DMS 273 (cell line): ENCODE data around the gene ZBTB40.

Experiments used
- DNase-seq: peaks from one replicate; lab custom pipeline; 2025; ENCODE audit not compliant: unreplicated experiment; lab: John Stamatoyannopoulos, UW

The ZBTB40 gene

DNA sequence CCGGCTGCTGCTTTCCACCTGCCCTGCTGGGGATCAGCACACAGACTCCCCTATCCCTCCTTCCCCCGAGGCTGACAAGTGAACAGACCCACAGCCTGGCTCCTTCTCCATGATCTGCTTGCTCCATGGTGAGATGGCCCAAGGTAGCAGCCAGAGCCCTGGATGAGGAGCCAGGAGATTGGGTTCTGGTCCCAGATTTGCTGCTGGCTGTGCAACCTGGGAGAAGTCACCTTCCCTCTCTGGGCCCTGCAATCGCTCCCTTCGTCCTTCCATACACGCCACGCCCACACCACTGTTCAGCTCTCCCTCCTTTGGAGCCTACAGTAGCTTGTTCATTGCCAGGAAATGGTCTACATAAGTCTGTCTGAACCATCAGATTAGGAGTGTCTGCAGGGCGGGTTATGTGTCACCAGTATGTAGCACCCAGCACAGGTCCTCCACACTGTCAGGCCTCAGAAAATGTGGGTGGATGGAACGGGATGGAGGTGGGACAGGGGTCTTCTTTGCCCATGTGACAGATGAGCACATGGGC lies 102.4 kb downstream of the ZBTB40 start:
- no peak for DNase-seq

DNA sequence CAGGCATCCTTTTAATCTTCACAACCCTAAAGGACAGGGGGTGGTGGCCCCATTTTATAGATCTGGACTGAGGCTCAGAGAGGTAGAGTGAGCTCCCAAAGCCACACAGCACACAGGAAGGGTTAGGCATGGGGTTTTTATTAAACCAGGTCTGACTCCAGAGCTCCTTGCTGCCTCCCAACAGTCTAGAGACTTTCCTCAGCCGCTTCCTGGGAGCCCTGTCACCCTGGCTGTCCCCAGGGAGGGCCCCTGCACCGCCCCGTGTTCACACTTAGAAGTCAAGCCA lies 103.7 kb downstream of the ZBTB40 start:
- no peak for DNase-seq

DNA sequence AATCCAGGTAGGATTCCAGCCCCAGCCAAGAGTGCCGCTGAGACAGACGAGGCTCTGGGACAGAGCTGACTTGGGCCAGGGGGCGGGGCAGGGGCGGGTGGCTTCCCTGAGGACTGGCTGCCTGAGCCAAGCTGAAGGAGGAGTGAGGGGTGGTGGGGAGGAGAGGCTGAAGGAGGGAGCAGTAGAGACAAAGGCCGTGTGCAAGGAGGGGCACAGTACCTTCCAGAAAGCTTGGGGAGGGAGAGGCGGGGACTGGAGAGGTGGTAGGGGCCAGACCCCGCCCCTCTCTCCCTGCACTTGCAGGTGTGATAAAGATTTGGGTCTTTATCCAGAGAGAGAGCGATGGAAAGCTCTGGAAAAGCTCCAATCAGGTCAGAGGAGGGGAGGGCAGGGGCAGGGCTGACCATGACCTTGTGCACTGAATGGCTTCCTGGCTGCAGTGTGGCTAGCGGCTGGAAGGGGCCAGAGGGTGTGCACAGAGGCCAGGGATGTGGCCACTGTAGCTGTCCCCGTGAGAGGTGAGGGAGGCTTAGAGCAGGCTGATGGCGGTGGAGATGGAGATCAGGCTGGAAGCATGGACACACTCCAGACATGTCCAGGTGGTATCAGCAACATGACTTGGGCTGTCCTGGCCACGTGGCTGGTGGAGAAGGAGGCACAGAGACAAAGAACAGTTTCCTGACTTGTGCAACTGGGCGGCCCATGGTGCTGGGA lies 104.9 kb downstream of the ZBTB40 start:
- DNase-seq: no peak

DNA sequence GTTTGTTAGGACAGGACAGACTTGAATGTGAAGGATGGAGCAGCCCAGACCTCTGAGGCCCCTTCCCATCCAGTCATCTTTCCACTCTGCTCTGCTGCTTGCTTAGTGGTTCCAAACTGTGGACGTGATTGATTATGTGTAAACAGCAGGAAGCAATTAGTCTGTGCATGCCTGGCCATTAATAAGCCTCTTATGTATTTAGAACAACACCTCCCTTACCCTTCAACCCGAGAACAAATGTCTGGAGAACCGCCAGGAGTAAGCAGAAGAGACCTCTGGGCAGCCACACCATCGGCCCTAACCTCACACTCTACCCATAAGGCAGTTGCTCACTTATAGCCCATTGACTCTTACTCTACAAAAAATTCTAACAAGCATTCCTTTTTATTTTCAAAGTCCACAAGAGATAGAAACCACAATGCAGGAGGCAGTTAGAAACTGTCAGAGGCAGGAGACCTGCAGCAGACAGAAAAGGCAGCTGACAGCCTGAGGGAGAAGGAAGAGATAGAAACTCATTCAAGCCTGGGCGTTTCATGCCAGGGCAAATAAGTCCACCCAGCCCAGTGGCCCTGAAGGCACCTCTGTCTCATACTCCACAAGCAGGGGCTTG lies 105.8 kb downstream of the ZBTB40 start:
- DNase-seq: no peak

DNA sequence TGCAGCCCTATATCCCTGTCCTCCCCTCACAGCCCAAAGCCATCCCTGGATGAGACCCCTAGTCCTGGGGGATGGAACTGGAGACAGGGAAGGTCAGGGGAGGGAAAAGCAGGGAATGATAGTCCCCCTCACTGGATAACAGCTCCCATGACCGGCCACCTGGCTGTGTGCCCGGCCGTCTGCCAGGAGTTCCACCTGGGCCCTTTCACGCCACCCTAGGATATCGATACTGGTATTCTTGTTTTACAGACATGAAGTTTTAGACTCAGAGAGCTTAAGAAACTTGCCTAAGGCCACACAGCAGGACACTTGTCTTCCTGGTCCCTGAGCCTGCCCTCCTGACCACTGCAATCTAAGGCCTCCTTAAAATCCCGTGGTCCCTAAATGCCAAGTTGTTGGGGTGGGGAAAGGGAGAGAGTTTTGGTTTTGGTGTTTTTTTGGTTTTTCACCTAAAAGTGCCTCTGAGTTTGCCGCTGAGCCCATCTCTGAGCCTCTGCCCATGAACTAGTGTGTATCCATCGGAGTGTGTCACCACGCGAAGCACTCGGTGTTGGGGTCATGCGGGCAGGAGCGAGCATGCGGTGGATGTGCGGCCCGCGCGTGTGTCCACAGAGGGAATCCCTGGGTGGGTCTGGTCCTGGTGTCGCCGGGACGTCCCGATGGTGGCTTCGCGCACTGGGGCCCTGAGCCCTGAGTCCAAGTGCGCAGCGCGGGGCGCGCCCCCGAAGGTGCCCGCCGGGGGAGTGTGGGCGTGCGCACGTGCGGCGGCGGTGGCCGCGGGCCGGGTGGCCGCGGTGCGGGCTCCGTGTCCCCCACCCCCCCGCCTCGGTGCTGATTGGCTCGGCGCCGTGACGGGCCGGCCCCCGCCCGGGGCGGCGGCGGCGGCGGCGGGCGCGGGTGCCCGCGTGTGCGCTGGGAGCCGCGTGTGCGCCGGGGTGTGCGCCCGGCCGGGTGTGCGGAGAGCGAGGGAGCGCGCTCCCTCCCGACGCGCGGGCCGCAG lies 111.2 kb downstream of the ZBTB40 start, which contains the start of gene EPHA8:
EPHA8 (plus strand) TSS at position 906 of the 1,000 bp plus-strand sequence. CDS start 147 bp downstream, outside the sequence.
- peak; percentile 81 for DNase-seq

DNA sequence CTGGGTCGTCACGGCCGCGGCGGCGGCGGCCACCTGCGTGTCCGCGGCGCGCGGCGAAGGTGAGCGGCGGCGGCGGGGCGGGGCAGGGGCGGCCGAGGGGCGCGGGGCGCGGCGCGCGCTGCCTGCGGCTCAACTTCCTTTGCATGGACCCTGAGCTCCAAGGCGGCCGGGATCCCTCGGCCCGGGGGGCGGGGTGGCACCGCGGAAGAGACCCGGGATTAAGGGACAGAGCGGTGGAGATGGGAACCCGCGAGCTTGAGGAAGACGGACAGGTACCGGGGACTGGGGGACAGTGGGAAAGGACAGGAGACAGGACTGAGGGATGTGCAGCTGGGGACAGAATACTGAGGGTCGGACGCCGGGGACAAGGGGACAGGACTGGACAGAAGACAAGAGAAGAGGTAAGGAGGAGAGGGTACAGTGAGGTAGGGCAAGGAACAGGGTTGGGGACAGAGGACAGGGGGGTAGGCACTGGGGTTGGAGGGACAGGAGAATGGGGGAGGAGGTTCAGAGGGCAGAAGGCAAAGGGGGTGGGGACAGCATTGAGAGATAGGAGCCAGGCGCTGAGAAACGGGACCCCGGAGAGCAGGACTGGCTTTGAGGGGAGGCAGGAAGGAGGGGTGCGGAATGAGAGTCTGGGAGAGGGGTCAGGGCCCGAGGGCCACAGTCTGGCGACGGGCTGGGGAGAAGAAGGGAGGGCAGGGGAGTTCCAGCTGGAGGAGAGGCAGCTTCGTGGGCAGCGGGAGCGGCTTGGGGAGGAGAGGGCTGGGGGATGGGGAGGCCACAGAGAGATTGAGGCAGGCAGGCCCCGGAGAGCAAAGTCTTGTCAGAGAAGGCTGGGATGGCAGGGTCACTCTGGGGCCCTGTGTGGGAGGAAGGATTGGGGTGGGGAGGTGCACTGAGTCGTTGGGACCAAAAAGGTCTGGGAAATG lies 112.3 kb downstream of the ZBTB40 start:
- DNase-seq: peak; percentile 59

DNA sequence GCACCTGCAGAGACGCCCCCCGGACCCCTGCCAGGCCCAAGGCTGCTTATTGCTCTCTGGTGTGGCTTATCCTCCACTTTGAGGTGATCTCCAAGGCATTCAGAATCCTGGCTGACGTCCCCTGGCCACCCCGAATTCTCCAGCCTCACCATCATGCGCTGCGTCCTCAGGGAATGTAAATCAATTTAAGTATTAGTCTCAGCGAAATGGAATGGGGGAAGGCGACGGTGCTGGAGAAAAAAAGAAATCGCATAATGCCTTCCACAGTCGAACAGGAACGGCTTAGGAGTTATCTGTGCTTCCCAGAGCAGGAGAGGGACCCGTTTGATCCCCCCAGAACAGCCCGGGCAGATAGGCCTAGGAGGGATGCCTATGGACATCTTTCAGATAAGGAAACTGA lies 114.5 kb downstream of the ZBTB40 start:
- DNase-seq: no peak

DNA sequence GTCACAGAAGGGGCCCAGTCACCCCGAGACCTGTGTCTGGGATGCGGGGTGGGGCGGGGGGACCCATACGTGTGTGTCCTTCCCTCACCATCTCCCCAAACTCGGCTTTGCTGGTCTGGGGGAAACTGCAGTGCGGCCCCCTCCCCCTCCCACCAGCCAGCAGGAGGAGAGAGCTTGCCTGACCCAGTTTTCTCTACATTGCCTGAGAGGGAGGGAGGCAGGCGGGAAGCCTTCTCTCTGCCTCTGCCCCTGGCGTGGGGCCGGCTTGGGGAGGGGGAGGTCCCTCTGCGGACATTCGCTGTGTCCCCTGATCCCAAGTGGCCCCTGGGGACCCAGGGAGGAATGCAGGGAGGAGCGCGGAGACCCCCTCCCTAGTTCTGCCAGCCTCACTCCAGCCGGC lies 115.5 kb downstream of the ZBTB40 start:
- no peak for DNase-seq

DNA sequence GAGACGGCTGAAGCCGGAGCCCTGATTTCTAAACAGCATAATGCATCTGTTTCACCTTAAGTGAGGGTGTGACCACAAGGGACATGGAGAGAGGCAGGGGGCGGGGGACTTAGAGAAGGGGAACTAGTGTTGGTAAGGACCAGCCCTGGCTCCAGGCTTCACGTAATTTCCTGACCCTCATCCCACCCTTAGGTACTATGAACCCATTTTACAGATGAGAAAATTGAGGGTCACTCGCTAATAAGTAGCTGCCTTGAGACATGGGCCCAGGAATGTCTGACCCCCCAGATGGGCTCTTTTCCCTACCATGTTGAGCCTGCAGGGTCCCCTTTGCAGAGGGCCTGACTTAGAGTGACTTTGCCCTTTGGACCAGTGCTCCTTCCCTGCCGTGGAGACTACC lies 116.3 kb downstream of the ZBTB40 start:
- no peak for DNase-seq

DNA sequence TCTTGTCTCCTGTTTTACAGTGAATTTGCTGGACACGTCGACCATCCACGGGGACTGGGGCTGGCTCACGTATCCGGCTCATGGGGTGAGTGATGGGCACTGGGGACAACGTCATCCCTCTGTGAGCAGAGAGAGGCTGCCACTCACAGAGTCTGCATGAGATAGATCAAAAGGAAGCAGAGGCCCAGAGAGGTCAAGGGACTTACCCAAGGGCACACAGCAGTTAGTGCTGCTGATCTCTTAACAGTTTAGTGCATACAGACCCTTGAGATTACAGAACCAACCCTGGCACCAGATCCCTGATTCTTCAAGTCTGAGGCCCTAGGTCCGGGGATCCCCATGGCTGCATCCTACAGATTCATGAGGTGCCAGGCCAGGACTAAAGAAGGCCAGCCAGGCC lies 117.6 kb downstream of the ZBTB40 start:
- DNase-seq: no peak

DNA sequence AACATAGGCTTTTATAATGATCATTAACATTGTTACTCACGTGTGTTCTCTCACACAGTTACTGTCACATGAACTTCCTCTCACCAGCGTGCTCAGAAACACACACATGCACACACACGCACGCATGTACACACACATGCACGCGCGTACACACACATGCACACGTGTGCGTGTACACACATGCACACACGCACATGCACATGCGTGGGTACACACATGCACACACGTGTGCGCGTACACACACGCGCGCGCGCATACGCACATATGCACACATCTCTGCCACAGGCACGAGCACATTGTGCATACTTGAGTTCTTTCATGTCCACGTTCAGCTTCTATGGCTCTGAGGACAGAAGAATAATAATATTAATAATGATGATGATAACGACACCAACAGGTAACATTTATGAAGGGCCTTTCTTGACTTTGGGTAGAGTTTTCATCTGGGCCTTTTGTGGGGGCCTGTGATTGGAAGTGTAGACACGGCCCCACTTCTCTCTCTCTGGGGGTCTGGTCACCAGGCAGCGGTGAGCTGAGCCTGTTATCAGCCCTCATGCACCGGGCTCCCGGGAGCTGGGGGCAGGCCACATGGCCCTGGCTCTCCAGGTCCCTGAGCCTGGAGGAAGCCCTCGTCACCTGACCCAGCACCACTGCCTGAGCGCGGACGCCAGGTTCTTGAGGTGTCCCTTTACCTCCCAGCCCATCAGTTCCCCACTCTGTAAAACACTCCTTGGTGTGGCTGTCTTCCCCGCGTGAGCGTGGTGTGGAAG lies 118.7 kb downstream of the ZBTB40 start:
- DNase-seq: no peak

DNA sequence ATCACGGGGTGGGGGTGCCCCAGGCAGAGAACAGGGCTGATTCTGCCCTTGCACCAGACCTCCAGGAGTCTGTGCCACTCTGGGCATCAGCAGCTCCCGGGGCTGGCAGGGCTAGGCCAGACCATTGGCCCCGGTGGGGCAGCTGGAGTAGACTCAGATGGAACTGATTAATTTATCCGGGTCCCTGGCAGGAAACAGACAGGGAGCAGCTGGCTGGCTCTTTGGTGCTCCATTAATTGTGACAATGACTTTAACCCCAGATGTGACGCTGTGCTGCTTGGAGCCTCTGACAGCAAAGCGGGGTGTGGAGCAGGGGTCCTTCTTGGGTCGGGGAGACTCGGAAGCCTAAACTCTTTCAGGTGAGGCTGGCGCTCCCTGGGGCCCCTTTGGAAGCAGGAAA lies 121.2 kb downstream of the ZBTB40 start:
- DNase-seq: no peak

DNA sequence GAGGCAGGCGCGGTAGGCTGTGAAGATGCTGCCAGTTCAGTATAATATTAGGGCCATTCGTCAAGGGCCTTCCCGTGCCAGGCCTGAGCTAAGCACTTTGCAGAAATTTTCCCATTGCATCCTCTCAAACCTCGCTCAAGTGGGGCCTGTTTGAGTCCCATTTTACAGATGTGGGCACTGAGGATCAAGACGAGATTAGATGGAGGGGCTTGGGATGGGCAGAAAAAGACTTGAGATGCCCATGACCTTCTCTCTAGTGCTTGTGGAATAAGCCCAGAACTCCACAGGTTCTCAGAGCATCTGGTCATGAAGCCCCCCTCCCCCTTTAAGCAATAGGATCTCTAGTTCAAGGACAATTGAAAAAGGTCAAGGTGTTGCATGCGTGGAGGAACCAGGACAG lies 121.6 kb downstream of the ZBTB40 start:
- no peak for DNase-seq

DNA sequence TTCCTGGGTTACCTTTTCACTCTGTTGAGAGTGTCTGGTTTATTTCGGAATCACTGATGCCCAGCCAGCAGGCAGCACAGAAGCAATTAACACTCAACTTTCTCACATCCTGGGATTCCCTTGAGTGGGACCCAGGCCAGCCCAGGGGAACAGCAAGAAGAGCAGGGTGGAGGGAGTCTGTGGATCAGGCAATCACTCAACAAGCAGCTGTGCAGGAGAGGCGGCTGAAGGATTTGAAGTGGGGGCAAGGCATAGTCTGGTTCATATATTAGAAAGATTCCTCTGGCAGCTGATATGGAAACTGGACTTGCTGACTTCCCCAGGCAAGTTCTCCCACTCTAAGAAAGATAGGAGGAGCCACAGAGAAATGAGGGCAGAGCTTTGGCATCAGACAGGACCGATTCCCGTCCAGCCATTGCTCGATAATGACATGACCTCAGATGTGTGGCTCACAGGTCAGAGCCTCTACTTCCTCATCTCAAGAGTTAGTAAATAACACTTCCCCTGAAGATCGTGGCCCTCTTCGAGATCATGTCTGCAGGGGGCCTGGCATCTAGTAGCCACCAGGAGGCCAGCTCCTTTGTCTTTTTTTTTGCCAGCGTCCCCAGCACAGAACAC lies 124.0 kb downstream of the ZBTB40 start:
- DNase-seq: no peak

DNA sequence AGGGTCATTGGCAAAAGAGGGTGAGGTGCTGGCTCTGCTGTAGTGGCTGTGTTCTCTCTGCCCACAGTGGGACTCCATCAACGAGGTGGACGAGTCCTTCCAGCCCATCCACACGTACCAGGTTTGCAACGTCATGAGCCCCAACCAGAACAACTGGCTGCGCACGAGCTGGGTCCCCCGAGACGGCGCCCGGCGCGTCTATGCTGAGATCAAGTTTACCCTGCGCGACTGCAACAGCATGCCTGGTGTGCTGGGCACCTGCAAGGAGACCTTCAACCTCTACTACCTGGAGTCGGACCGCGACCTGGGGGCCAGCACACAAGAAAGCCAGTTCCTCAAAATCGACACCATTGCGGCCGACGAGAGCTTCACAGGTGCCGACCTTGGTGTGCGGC lies 124.5 kb downstream of the ZBTB40 start:
- DNase-seq: no peak

DNA sequence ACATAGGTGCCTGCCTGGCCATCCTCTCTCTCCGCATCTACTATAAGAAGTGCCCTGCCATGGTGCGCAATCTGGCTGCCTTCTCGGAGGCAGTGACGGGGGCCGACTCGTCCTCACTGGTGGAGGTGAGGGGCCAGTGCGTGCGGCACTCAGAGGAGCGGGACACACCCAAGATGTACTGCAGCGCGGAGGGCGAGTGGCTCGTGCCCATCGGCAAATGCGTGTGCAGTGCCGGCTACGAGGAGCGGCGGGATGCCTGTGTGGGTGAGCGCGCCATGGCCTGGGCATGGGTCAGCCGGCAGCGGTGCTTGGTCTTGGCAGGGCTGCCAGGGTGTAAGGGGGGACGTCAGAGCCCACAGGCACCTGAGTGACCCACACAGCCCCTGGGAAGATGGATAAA lies 125.0 kb downstream of the ZBTB40 start:
- DNase-seq: no peak

DNA sequence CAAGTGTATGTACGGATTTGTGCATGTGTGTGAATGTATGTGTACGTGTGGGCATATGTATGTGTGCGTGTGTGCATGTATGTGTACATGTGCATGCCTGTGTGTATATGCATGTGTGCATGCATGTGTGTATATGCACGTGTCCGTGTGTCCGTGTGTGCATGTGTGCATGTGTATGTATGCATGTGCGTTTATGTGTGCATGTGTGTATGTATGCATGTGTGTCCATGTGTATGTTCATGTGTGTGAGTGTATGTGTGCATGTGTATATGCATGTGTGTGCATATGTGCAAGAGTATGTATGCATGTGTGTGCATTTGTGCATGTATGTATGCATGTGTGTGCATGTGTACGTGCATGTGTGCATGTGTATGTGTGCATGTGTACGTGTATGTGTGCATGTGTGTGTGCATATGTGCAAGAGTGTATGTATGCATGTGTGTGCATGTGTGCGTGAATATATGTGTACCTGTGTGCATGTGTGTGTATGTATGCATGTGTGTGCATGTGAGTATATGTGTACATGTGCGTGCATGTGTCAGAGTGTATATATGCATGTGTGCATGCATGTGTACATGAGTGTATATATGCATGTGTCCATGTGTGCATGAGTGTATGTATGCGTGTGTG lies 127.2 kb downstream of the ZBTB40 start:
- no peak for DNase-seq

DNA sequence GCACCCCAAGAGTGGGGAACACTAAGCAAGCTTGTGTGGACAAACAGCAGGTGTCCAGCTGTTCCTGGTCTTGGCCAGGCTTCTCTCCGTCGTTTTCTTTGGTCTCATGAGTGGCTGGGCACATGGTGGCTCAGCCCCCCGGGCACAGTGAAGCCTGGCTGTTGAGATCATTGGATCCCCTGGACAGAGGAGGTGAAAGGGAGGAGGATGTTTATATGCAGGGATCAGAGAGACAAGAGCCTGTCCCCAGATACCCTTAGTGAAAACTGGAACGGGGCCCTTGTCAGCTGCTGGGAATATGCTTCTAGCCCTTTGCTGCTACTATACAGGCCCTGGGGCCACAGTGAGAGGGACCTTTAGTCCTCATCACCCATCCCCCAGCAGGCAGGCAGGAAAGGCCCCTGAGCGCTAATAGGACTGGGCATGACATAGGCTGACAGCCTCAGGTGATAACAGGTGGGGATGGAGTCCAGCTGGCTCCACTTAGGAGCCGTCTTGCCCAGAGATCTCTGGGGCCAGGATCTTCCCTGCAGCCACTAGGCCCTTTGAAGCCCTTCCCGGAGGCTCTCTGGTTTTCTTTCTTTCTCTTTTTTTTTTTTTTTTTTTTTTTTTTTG lies 128.0 kb downstream of the ZBTB40 start:
- DNase-seq: no peak
